Dendritic cell treated with granulocyte-macrophage colony-stimulating factor and Interleukin-4, amounts not matched to agents 40 ng/mL and 50 ng/mL, for 4 days (primary cell): Measurements from ENCODE around the gene PARVG.

Source experiments
- H3K27ac Mint-ChIP-seq: one replicate; pipeline ENCODE4 v1.8.0; 2022; ENCODE audit warnings: mild to moderate bottlenecking, mixed read lengths
- H3K27me3 Mint-ChIP-seq: one replicate; pipeline ENCODE4 v1.8.0; 2022; ENCODE audit warnings: mild to moderate bottlenecking, mixed read lengths
- H3K36me3 Mint-ChIP-seq: one replicate; pipeline ENCODE4 v1.8.0; 2022; ENCODE audit warnings: low read depth, mixed read lengths
- H3K4me1 Mint-ChIP-seq: one replicate; pipeline ENCODE4 v1.8.0; 2022; ENCODE audit warnings: low read depth, mixed read lengths
- H3K4me3 Mint-ChIP-seq: one replicate; pipeline ENCODE4 v1.8.0; 2022; ENCODE audit warnings: mild to moderate bottlenecking, moderate library complexity, mixed read lengths
- H3K9me3 Mint-ChIP-seq: one replicate; pipeline ENCODE4 v1.8.0; 2022; ENCODE audit warnings: mixed read lengths
- intact Hi-C: fragments of 100-400 bp; cut with micrococcal nuclease; formaldehyde crosslinking; loops from one replicate; pipeline ENCODE4 v1.15.0; 2022

Gene PARVG

DNA sequence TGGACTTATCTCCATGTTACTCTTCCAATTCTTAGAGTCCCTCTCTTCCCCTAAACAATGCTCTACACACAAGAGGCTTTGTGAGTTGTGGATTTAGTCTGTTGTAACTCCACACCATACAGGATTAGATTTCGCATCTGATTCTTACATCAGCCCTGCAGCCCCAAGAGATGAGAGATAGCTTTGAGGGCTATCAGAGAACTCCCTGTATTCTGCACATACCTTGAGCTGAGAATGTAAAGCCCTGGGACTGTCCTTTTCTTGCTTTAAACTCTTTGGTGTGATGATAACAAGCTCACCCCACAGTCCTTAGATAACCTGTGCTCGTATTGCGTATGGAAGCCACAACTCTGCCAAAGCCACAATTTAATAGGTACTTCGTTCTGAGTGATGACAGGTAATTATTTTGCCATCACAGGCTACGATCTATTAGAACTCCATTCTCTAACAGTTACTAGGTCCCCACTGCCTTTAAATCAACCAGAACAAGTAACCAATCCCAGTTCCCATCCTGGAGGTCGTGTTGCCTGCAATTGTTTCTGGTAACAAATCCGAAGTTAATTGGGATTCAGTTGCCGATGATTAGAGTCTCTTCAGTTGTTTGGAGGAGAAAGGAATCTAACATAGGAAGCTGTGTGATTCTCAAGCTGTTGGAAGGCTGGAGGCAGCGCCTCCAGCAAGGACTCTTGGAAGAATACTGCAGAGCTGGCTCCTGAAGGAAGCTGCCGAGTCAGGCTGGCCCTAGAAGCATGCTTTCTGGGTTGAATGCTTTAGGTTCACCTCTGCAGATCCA lies 1.3 kb upstream of the PARVG start:
- peaks cover 48% of the 10 kb centered on the region for H3K4me1 Mint-ChIP-seq
- H3K36me3 Mint-ChIP-seq, result peaks cover 21% of the 10 kb centered on the region
- H3K27me3 Mint-ChIP-seq, result no peaks in the 10 kb centered on the region
- peak overlapping the region; percentile 91 for H3K27ac Mint-ChIP-seq
- H3K9me3 Mint-ChIP-seq, result no peaks in the 10 kb centered on the region
- H3K4me3 Mint-ChIP-seq, result no peak overlapping the region
- intact Hi-C loops, result no loop called here

DNA sequence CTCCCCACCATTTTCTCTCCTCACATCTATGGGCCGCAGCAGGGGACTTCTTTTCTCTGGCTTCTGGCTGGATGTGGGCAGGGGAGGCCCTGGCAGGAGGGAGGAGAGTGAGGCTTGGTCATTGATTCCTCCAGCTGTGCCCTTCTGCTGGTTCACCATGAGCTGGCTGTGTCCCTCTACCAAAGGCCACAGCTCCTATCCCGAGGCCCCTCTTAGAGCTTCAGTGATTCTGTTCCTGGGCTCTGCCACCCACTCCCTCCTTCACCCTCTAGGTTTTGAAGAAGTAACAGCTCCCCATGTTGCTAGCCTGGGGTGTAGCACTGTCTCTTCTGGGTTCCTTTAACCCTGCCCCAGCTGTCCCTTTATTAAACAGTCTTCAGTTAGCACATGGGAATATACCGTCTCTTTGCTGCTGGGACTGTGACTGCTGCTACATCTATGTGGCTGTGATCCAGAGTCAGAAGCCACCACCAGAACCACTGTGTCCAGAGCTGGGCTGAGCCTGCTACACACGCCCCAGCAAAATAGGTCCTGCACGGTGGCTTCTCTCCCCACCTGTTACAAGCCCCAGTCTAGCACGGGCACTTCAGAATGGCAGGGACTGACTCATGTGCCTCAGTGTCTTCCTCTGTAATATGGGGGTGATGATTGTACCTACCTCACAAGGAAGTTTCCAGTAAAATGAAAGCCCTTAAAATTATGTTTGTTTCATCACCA lies 578 bp upstream of the PARVG start:
- Mint-ChIP-seq H3K4me1 (peaks cover 53% of the 10 kb centered on the region), H3K27ac (peak overlapping the region; percentile 91), H3K4me3 (no peak overlapping the region), H3K27me3 (no peaks in the 10 kb centered on the region), H3K9me3 (no peaks in the 10 kb centered on the region), H3K36me3 (peaks cover 29% of the 10 kb centered on the region)
- intact Hi-C loops, result loop anchor here (5.0 kb wide), 3 partner anchors 113 to 168 kb away; no protein-coding TSS in a partner anchor

DNA sequence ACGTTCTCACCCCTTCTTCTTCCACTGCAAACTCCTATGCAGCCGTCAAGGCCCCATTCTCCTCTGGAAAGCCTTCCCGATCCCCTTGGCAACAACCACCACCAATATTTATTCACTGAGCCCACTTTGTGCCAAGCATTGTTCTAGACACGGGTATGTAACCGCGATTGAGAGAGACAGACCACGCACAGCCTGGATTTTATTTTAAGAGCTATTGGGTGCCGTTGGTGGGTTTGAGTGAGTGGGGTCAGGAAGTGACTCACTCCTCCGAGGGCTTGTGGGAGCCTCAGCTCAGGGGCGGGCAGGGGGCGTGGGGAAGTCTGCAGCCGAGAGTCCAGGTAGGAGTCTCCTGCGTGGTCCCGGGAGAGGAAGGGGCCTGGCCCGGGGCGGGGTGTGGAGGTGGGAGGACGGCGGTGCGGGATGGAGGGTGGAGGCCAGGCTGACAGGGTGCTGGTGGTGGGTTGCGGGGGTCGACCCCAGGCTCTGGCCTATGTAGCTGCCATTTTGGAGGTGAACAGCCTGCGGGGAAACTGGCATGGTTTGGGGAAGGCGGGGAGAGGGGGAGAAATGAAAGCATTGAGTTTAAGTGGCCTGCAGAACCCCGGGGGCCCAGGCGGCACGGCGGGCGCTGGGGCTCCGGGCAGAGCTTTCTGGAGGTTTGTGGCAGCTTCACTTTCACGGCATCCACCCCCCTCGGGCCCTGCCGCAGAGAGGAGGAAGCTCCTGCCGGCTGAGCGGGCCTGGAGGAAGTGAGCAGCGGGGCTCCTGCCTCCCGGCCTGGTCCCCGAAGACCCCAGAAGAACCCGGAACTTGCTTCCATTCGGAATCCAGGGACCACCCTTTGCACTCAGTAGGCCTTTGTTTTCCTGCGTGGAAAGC lies 547 bp downstream of the PARVG start:
- Mint-ChIP-seq H3K27me3 (no peaks in the 10 kb centered on the region), H3K4me3 (peak overlapping the region; percentile 92), H3K4me1 (peaks cover 55% of the 10 kb centered on the region), H3K9me3 (no peaks in the 10 kb centered on the region), H3K27ac (peak overlapping the region; percentile 91), H3K36me3 (peaks cover 40% of the 10 kb centered on the region)
- intact Hi-C loops, result loop anchor here (5.0 kb wide), 3 partner anchors 114 to 169 kb away; no protein-coding TSS in a partner anchor

DNA sequence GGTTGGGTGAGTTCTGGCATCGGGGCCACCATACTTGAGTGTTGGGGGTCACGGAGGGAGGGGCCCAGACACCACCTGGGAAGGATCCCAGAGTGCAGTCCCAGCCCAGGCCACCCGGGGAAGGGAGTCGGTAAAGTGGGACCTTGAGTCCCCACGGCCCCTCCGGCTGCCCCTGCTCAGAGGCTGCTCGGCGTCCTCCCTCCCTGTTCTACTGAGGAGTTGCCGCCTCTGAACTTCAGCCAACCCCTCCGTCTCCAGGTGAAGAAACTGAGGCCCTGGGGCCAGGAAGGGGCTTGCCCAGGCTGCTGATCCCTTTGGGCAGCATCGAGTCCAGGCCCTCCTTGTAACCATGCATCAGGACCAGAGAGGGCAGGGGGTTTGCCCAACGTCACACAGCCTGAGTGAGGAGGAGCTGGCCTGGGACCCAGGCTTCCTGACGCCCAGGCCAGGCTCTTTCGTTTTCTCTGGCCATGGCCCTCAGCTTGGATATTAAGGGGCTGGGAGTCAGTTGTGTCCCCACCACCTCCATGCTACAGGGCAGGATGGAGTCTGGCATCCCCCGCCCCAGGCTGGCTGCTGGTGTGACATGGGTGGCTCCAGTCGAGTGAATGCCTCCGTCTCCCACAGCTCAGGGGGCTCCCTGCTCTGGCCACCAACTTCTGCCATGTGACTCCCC lies 1.3 kb downstream of the PARVG start:
- Mint-ChIP-seq H3K4me1 (peaks cover 60% of the 10 kb centered on the region), H3K27me3 (no peaks in the 10 kb centered on the region), H3K4me3 (peak overlapping the region; percentile 92), H3K27ac (peak overlapping the region; percentile 91), H3K9me3 (no peaks in the 10 kb centered on the region), H3K36me3 (peaks cover 48% of the 10 kb centered on the region)
- intact Hi-C loops, result loop anchor here (1.0 to 5.0 kb wide), 4 partner anchors 10 to 170 kb away; no protein-coding TSS in a partner anchor

DNA sequence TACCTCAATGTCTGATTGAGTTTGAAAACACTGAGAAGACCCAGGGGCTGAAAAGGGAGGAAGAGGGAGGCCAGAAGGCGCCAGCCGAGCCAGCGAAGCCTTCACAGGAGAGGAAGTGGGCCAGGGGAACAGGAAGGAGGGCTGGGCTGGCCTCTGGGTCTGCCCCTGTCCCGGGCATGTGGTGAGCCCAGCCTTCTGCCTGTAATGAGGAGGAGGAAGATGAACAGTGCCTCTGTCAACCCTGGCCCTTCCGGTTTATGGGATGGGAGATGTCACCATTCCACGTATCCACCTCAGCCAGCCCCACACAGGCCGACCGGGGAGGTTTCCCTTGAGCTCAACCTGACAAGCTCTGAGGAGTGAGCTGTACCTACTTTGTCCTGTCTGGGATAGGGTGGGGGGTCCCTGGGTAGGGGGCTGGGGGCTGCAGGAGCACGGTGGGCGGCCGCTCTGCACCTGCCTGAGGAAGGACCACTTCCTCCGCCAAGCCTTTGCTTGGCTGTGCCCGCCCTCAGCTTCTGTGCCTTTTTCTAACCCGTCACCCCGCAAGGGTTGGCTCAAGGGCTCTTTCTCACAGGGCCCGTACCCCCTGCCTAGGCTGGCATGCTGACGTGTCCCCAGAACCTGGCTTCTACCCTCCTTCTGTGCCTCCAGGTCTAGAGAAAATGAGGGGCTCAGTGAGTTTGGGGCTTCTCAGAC lies 2.0 kb downstream of the PARVG start:
- Mint-ChIP-seq H3K4me1 (peaks cover 64% of the 10 kb centered on the region), H3K9me3 (no peaks in the 10 kb centered on the region), H3K27me3 (no peaks in the 10 kb centered on the region), H3K27ac (peak overlapping the region; percentile 91), H3K4me3 (peak overlapping the region; percentile 92), H3K36me3 (peaks cover 55% of the 10 kb centered on the region)
- intact Hi-C loops, result loop anchor here (1.0 to 5.0 kb wide), 4 partner anchors 10 to 170 kb away; no protein-coding TSS in a partner anchor

DNA sequence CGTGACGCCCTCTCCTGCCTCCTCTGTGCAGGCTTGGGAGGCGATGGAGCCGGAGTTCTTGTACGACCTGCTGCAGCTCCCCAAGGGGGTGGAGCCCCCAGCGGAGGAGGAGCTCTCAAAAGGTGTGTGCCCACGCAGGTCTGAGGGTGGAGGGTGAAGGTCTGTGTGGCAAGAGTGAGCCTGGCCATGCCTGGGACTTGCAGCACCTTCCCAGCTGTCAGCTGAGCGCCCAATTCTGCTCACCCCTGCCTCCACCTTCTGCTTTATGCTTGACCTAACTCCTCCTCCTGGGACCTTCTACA lies 2.5 kb downstream of the PARVG start:
- no peaks in the 10 kb centered on the region for H3K27me3 Mint-ChIP-seq
- intact Hi-C loops, result loop anchor here (5.0 kb wide), 3 partner anchors 116 to 171 kb away; no protein-coding TSS in a partner anchor
- peak overlapping the region; percentile 91 for H3K27ac Mint-ChIP-seq
- peaks cover 60% of the 10 kb centered on the region for H3K36me3 Mint-ChIP-seq
- H3K9me3 Mint-ChIP-seq, result no peaks in the 10 kb centered on the region
- peak overlapping the region; percentile 92 for H3K4me3 Mint-ChIP-seq
- H3K4me1 Mint-ChIP-seq, result peaks cover 64% of the 10 kb centered on the region

DNA sequence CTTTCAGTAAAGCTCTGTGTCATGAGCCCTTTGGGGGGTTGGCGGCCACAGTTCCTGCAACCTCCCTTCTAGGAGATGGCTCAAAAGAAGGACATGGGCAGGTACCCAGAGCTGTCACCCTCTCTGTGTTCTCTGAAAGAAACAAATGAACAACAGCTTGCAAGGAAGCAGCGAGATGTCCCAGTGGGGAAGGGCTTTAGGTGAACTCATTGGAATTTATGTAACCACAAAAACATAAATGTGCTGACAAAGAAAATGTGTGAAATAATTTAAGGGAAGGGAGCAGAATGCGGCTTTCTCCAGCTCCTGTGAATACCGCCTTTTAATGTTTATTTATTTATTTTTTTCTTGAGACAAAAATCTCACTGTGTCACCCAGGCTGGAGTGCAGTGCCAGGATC lies 3.3 kb downstream of the PARVG start:
- intact Hi-C loops, result loop anchor here (5.0 kb wide), 3 partner anchors 117 to 172 kb away; no protein-coding TSS in a partner anchor
- Mint-ChIP-seq H3K9me3 (no peaks in the 10 kb centered on the region), H3K36me3 (peaks cover 67% of the 10 kb centered on the region), H3K27me3 (no peaks in the 10 kb centered on the region), H3K4me1 (peaks cover 67% of the 10 kb centered on the region), H3K27ac (no peak overlapping the region), H3K4me3 (no peak overlapping the region)

DNA sequence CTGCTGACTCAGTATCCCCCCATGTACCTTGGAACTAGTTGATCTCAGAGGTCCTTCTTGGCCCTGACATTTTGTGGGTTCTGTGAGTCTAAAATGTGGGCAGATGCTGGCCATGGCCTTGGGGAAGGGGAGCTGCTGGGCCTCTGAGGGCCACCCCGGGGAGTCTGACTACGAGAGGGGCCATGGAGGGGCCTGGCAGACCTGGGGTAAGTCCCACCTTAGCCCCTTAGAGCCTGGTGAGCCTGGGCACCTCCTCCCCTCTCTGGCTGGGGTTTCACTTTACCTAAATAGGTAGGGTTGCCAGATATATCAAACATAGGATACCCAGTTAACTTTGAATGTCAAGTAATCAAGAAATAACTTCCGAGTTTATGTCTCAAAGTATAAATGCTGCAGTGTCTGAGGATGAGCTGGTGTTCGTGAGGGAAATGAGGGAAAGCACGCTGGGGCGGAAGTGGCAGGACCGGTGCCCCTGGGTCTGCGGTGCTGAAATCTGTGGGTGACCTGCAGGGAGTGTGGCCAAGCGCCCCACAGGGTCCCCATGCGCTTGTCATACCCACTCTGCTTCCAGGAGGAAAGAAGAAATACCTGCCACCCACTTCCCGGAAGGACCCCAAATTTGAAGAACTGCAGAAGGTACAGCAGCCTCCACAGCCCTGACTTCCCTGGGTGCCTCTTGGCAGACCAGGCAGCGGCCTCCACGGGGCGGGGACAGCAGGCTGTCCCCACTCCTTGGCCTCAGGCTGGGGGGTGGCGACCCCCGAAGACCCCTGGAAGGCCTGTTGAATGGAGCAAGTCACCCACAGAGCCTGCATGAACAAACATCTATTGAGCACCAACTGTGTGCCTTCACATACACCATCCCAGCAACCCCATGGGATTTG lies 4.8 kb downstream of the PARVG start:
- Mint-ChIP-seq H3K4me3 (no peak overlapping the region), H3K4me1 (peaks cover 71% of the 10 kb centered on the region), H3K9me3 (no peaks in the 10 kb centered on the region), H3K36me3 (peaks cover 72% of the 10 kb centered on the region), H3K27ac (peak overlapping the region; percentile 3), H3K27me3 (no peaks in the 10 kb centered on the region)
- intact Hi-C loops, result no loop called here

DNA sequence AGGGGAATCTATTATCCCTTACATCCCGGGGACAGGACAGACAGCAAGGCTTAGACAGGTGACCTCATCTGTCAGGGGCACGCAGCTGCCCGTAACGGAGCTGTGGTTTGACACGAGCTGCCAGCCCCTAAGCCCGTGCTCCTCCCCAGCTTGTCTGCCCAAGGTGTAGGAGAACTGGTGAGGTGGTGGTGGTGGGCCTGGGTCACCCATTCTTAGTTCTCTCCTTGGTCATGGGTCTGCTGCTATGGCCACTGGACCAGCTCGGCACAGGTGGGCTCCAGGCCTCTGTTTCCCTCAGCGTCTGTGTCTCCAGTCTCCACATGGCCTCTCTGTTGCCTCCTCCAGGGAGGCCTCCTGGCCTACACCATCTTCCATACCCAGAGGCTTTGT lies 5.4 kb downstream of the PARVG start:
- H3K27ac Mint-ChIP-seq, result no peak overlapping the region
- H3K4me1 Mint-ChIP-seq, result peaks cover 71% of the 10 kb centered on the region
- intact Hi-C loops, result no loop called here
- no peaks in the 10 kb centered on the region for H3K27me3 Mint-ChIP-seq
- H3K4me3 Mint-ChIP-seq, result no peak overlapping the region
- H3K36me3 Mint-ChIP-seq, result peaks cover 72% of the 10 kb centered on the region
- H3K9me3 Mint-ChIP-seq, result no peaks in the 10 kb centered on the region

DNA sequence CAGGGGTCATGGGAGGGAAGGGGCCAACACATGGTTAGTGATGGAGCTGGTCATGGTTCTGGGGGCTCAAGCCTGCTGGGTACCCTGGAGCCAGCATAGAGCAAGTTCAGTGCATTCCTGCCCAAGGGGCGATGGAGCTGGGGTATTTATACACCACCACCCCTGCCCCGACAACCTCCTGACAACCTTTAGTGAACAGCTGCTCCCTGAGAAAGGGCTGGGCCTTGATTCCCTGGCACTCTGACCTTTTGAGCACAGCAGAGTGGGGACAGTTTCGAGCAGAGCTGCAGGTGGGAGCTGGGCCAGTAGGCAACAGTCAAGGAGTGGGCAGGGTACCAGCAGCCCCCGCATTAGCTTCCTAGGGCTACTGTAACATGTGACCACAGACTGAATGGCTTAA lies 6.0 kb downstream of the PARVG start:
- Mint-ChIP-seq H3K4me1 (peaks cover 71% of the 10 kb centered on the region), H3K27me3 (no peaks in the 10 kb centered on the region), H3K27ac (no peak overlapping the region), H3K4me3 (no peak overlapping the region), H3K36me3 (peaks cover 77% of the 10 kb centered on the region), H3K9me3 (no peaks in the 10 kb centered on the region)
- intact Hi-C loops, result no loop called here

DNA sequence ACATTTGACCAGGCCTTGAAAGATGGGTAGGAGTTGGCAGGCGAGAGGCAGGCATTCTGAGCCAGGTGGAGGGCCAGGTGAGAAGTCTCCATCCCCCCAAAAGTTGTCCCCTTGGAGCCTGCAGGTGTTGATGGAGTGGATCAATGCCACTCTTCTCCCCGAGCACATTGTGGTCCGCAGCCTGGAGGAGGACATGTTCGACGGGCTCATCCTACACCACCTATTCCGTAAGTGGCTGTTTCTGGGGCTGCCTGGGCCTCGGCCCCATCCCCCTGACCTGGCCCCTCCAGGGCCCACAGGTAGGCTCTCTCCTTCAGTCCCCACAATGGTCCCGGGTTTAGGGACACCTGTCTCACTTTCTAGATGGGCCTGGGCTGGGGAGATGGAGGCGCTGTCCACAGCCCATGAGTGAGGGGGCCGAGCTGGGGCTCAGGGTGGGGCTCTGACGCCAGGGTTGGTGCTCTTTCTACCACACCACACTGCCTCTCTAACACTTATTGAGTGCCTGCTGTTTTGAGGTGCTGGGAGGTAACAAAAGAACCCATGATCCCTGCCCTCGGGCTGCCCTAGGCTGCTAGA lies 7.0 kb downstream of the PARVG start:
- Mint-ChIP-seq H3K9me3 (no peaks in the 10 kb centered on the region), H3K4me1 (peaks cover 74% of the 10 kb centered on the region), H3K36me3 (peaks cover 81% of the 10 kb centered on the region), H3K27me3 (no peaks in the 10 kb centered on the region), H3K4me3 (no peak overlapping the region), H3K27ac (no peak overlapping the region)
- intact Hi-C loops, result no loop called here

DNA sequence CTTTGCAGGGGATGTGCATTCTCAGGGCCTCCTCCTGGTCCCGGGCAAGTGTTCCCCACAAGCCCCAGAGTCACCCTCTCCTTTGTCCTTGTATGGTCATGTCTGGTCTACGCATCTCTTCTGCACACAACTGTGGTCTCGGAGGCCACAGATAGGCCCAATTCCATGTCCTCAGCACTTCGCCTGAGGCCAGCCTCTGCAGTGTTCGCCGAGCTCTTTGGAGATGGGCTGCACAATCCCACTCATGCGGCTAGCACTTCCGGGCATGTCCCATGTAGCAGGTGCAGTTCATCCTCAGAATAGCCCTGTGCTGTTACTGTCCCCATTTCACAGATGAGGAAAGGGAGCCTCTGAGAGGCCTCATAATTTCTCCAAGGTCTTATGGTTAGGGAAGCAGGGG lies 7.6 kb downstream of the PARVG start:
- intact Hi-C loops, result no loop called here
- Mint-ChIP-seq H3K9me3 (no peaks in the 10 kb centered on the region), H3K4me3 (no peak overlapping the region), H3K36me3 (peaks cover 82% of the 10 kb centered on the region), H3K4me1 (peaks cover 74% of the 10 kb centered on the region), H3K27ac (no peak overlapping the region), H3K27me3 (no peaks in the 10 kb centered on the region)
